Fibroblast of villous mesenchyme (primary cell): Measurements from ENCODE around the gene TSN. TPM values are rescaled to one million over a fixed set of nuclear protein-coding genes. Genes with fewer than 3 reads are reported as not detected.
"Not testable (repeated sequence)": the region's sequence is repeated elsewhere in the genome, so short reads cannot be mapped to it uniquely, and the experiment has no call there.

ENCODE experiments used
- DNase-seq: peaks from one replicate; pipeline ENCODE4 v3.0.0-alpha.2; 2010; ENCODE audit warnings: low read depth
- H3K4me3 ChIP-seq: 2 replicates; pipeline ENCODE4 v1.5.1; 2011; ENCODE audit warnings: low read depth, mild to moderate bottlenecking, low read length
- CTCF ChIP-seq: IDR thresholded peaks from 2 replicates; pipeline ENCODE4 v1.5.1; 2012; ENCODE audit warnings: low read depth, mild to moderate bottlenecking, low read length; ENCODE audit not compliant: insufficient read depth
- total RNA-seq: library from RNA; depleted of rRNA; stranded (reverse); fragments of >200 nt; gene quantifications from 2 replicates; pipeline ENCODE4 v1.2.3, GENCODE V29; 2012

TSN gene
- total RNA-seq, 1 donor = 65.2 TPM

- DNase-seq = no peak
- H3K4me3 ChIP-seq = no peak overlapping the region
- TF ChIP-seq CTCF = no peak
These were observed 54.2 kb downstream of the TSN start for GRCh38 chr2:121809607-121810006.

- DNase-seq = peak; percentile 53
- TF ChIP-seq CTCF = peak; percentile 55
- no peak overlapping the region for H3K4me3 ChIP-seq
These were observed 55.8 kb downstream of the TSN start for GRCh38 chr2:121810959-121811853.

- not testable (repeated sequence) for DNase-seq, H3K4me3 ChIP-seq
These were observed 57.6 kb downstream of the TSN start for GRCh38 chr2:121813083-121813482.

- no peak overlapping the region for H3K4me3 ChIP-seq
- no peak for TF ChIP-seq CTCF
- no peak for DNase-seq
These were observed 59.8 kb downstream of the TSN start for GRCh38 chr2:121815216-121815615.

- no peak overlapping the region for H3K4me3 ChIP-seq
- no peak for DNase-seq
- no peak for TF ChIP-seq CTCF
These were observed 61.3 kb downstream of the TSN start for GRCh38 chr2:121816797-121817196.

- H3K4me3 ChIP-seq, DNase-seq: not testable (repeated sequence)
These were observed 61.9 kb downstream of the TSN start for GRCh38 chr2:121817304-121817703.

Other genes with a start within 250 kb of the TSN start
- gene RNU4ATAC, start 224.8 kb upstream of the TSN start, total RNA-seq = under 0.01 TPM in 2 replicates
- gene CLASP1, start 106.2 kb upstream of the TSN start, total RNA-seq = 47.4 and 58.3 TPM in 2 replicates
- gene NIFK, start 18.8 kb upstream of the TSN start, total RNA-seq = 34.1 and 50.1 TPM in 2 replicates